Retina (tissue), 1 donor: ENCODE measurements around the gene NDE1.
"Not testable (repeated sequence)": the region's sequence is repeated elsewhere in the genome, so short reads cannot be mapped to it uniquely, and the experiment has no call there.

Experiments
- DNase-seq: peaks from one replicate; pipeline ENCODE4 v3.0.0-alpha.2; 2016

Gene NDE1

GRCh38 chr16:15652293-15653001 is 2.4 kb downstream of the NDE1 start:
- no peak for DNase-seq

DNA sequence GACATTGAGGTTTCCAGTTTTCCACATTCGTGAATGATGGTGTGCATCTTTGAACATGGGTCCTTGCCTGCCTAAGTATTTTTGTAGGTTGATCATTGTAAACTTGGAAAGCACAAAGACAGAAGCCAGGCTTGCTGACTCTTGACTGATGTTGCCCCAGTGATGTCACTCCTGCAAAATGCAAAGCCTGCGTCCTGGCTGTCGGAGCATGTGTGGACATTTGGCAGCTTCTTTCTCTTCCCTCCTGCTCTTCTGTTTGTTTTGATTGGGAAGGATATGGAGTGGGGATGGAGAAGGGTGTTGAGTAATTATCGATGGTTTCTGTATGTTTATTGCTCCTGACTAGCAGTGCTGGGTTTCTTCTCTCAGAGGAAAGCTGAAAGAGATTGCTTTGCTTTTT is 3.2 kb downstream of the NDE1 start:
- DNase-seq, result no peak

GRCh38 chr16:15654591-15654990 is 4.5 kb downstream of the NDE1 start:
- no peak for DNase-seq

DNA sequence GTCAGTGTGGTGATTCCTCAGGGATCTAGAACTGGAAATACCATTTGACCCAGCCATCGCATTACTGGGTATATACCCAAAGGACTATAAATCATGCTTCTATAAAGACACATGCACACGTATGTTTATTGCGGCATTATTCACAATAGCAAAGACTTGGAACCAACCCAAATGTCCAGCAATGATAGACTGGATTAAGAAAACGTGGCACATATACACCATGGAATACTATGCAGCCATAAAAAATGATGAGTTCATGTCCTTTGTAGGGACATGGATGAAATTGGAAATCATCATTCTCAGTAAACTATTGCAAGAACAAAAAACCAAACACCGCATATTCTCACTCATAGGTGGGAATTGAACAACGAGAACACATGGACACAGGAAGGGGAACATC is 5.5 kb downstream of the NDE1 start:
- not testable (repeated sequence) for DNase-seq

DNA sequence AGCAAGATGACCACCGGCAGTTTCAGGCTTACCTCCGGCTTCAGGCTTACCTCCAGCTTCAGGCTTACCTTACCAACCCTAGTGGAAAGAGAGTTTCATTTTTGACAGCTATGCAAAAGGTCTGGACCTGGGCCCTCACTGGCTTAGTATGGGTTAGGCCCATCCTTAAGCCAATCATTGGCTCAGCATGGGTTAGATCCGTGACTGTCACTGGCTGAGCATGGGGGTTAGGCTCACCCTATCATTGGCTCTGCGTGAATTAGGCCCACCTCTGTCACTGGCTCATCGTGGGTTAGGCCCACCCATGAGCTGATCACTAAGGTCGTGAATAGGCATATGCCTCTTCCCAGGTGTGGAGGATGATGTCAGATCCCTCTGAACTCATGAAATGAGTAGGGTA is 8.1 kb downstream of the NDE1 start:
- no peak for DNase-seq

GRCh38 chr16:15658556-15658955 is 8.5 kb downstream of the NDE1 start:
- DNase-seq, result no peak

GRCh38 chr16:15660203-15660601 is 10.2 kb downstream of the NDE1 start:
- DNase-seq, result no peak

- DNase-seq, result no peak
Measured at GRCh38 chr16:15665107-15665506, 15.1 kb downstream of the NDE1 start.

GRCh38 chr16:15667091-15667742 is 17.2 kb downstream of the NDE1 start:
- no peak for DNase-seq

DNA sequence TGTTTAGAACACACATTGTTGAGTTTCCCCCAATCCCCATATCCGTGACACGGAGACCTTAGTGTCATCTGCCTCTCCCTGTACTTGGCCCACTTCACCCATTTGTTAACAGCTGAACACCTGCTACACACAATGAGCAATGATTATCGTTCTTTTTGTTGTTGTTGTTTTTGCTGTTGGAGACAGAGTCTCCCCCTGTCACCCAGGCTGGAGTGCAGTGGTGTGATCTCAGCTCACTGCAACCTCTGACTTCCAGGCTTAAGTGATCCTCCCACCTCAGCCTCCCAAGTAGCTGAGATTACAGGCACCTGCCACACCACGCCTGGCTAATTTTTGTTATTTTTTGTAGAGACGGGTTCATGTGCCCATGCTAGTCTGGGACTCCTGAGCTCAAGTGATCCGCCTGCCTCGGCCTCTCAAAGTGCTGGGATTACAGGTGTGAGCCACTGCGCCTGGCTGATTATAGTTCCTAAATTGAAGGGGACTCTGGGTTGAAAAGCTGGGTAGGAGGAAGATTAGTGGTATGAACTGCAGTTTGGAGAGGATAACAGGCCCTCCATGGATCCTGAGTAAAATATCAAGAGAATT is 21.6 kb downstream of the NDE1 start:
- DNase-seq, result no peak

- not testable (repeated sequence) for DNase-seq
Measured at GRCh38 chr16:15672127-15672513, 22.1 kb downstream of the NDE1 start.

- DNase-seq, result no peak
Measured at GRCh38 chr16:15672514-15673167, 22.6 kb downstream of the NDE1 start.

- no peak for DNase-seq
Measured at GRCh38 chr16:15674571-15674970, 24.5 kb downstream of the NDE1 start.

GRCh38 chr16:15676506-15676905 is 26.5 kb downstream of the NDE1 start:
- DNase-seq, result no peak

DNA sequence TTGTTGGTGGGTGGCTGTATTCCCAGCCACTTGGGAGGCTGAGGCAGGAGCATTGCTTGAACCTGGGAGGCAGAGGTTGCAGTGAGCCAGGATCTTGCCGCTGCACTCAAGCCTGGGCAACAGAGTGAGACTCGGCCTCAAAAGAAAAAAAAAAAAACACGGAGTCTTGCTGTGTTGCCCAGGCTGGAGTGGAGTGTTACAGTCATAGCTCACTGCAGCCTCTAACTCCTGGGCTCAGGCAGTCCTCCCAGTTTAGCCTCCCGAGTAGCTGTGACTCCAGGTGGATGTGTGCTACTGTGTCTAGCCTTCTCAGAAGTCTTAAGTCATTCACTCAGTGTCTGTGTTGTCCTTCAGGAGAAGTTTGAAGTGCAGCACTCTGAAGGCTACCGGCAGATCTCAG is 27.4 kb downstream of the NDE1 start:
- no peak for DNase-seq

DNA sequence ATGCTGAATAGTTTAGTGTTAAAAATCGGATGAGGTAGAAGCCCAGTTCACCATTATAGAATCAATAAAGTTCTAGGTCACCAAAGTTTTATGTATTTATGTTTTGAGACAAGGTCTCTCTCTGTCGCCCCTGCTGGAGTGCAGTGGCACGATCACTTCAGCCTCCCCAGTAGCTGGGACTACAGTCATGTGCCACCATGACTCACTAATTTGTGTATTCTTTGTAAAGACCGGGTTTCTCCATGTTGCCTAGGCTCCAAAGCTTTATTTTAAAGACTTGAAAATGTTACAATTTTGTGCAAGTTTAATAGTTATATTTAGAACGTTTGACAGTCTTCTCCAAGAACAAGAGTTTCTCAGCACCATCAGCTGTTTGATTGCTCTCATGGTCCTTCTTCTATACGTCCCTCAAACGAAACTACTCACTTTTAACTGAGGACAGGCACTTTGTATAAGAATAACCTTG is 32.1 kb downstream of the NDE1 start:
- DNase-seq, result no peak

GRCh38 chr16:15686287-15686686 is 36.2 kb downstream of the NDE1 start:
- DNase-seq, result no peak

- DNase-seq, result no peak
Measured at GRCh38 chr16:15689290-15689689, 39.2 kb downstream of the NDE1 start.

DNA sequence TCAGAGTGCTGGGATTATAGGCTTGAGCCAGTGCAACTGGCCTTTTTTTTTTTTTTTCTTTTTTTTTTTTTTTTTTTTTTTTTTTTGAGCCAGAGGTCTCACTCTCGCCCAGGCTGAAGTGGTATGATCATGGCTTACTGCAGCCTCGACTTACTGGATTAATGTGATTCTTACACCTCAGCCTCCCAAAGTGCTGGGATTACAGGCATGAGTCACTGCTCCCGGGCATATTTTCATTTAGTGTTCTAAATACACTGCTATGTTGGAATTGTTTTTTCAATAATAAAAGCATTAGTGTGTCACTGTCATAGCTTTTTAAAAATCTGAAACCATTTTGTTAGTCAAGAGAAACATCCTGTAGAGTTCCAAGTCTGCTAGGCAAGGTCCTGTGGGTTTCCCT is 40.3 kb downstream of the NDE1 start:
- no peak for DNase-seq

GRCh38 chr16:15691046-15691445 is 41.0 kb downstream of the NDE1 start:
- no peak for DNase-seq

DNA sequence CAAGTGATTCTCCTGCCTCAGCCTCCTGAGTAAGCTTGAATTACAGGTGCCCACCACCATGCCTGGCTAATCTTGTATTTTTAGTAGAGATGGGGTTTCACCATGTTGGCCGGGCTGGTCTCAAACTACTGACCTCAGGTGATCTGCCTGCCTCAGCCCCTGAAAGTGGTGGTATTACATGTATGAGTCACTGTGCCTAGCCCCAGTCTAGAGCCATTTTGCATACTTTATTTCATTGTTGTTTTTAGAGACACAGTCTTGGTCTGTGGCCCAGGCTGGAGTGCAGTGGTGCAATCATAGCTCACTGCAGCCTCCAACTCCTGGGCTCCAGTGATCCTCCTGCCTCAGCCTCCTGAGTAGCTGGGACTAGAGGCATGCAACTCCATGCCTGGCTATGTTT is 42.5 kb downstream of the NDE1 start:
- not testable (repeated sequence) for DNase-seq

DNA sequence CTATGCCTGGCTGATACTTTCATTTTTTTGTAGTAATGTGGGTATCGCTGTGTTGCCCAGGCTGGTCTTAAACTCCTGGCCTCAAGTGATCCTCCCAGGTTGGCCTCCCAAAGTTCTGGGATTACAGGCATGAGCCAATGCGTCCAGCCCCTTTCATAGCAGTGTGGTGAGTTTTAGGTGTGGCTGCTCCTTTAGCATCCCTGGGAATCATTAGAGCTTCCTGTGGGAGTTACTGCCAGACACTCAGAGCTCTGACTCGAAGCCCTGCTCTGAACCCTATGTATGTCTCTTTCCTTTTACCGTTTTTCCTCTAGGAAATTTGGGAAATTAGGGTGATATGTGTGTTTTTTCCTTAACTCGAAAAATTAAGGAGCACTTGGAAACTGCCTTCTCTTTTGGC is 44.5 kb downstream of the NDE1 start:
- no peak for DNase-seq

GRCh38 chr16:15699819-15700218 is 49.8 kb downstream of the NDE1 start:
- DNase-seq, result no peak

- no peak for DNase-seq
Measured at GRCh38 chr16:15701367-15701766, 51.3 kb downstream of the NDE1 start.
